ENCODE data around the gene PLCL2.
"Not testable (repeated sequence)": the region's sequence is repeated elsewhere in the genome, so short reads cannot be mapped to it uniquely, and the experiment has no call there.

The PLCL2 gene

DNA sequence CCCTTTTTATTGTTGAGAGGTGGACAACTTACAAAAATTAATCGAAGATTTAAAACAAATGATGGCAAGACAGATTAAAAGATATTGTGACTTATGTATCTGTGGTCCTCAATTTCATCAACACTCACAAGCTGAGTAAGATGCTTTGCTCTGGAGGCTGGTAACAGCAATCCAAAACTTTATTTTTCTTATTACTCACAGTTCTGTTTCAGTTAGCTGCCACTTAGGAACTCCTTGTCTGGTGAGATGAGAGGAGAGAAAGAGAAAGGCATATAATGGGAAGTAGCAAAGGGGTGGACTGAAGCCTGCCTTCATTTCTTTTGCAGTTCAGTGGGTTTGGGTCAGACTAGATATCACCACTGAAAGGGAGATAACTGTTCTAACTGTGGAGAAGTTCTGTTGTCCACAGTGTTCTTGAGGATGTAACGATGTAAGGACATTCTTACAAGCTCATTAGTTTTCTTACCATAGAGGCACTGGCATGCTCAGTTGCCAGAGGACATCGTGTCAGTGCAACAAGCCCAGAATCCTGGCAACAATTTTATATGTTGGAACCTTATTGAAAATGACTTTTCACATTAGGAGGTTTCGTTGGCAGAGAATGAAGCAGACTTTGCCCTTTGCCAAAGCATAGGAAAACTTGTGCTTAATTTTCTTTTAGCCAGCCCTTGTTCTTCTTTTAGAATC, 93.6 kb downstream of the PLCL2 start:
- no peak for DNase-seq

DNA sequence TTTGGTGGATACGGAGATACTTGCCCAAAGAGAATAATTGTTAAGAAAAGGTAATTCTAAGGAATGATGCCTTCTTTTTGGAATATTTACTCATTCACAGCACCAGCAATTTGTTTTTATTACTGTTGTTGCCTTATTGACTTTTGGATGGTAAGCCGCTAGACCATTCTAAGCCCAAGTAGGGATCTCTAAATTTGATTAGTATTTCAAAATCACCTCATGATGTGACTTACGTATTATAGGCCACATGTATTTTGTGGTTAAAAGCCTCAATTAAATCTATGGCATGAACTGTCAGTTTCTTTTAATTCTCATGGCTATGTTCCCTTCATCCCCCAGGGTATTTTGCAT, 94.1 kb downstream of the PLCL2 start:
- no peak for DNase-seq

DNA sequence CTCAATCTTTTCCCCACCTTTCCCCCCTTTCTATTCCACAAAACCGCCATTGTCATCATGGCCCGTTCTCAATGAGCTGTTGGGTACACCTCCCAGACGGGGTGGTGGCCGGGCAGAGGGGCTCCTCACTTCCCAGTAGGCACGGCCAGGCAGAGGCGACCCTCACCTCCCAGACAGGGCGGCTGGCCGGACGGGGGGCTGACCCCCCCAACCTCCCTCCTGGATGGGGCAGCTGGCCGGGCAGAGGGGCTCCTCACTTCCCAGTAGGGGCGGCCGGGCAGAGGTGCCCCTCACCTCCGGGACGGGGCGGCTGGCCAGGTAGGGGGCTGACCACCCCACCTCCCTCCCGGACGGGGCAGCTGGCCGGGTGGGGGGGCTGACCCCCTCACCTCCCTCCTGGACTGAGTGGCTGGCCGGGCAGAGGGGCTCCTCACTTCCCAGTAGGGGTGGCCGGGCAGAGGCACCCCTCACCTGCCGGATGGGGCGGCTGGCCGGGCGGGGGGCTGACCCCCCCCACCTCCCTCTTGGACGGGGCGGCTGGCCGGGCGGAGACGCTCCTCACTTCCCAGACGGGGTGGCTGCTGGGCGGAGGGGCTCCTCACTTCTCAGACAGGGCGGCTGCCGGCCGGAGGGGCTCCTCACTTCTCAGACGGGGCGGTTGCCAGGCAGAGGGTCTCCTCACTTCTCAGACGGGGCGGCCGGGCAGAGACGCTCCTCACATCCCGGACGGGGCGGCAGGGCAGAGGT, 95.2 kb downstream of the PLCL2 start:
- DNase-seq: not testable (repeated sequence)

DNA sequence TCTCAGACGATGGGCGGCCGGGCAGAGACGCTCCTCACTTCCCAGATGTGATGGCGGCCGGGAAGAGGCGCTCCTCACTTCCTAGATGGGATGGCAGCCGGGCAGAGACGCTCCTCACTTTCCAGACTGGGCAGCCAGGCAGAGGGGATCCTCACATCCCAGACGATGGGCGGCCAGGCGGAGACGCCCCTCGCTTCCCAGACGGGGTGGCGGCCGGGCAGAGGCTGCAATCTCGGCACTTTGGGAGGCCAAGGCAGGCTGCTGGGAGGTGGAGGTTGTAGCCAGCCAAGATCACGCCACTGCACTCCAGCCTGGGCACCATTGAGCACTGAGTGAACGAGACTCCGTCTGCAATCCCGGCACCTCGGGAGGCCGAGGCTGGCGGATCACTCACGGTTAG, 95.8 kb downstream of the PLCL2 start:
- DNase-seq: not testable (repeated sequence)

DNA sequence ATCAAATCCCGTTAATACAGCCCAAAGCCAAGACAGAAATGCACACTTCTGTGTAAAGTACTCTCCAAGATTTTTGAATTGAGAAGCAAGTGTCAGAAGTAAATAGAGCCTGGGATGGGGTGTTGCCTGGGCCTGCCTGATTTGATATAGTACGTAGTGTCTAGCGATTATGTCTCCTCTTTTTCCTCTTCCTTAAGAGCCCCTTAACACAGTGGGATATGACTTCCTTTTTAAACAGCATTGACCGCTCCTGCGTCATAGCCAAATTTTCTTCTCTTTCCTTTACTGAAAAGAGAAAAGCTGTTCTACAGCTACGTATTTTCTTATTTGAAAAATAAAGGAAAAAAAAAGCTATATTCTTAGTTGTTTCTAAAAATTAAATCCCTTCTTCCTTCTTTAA, 97.7 kb downstream of the PLCL2 start:
- DNase-seq: no peak

DNA sequence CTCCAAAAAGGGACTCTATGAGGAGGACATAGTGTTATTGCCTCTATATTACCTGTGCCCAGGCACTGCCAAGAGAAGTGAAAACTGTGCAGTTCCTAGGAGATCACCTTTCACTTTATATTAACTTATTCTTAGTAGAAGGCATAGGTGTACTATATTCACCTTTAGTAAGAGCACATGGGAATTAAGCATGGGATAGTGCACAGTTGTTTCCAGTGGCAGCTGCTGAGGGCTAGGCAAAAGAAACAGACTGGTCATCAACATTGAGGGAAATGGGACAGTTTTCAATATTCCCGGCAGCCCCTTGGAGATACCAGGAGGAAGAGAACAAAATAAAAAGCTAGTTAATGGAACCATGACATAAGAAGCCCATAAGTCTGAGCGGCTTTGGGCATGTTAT, 100.9 kb downstream of the PLCL2 start:
- no peak for DNase-seq

DNA sequence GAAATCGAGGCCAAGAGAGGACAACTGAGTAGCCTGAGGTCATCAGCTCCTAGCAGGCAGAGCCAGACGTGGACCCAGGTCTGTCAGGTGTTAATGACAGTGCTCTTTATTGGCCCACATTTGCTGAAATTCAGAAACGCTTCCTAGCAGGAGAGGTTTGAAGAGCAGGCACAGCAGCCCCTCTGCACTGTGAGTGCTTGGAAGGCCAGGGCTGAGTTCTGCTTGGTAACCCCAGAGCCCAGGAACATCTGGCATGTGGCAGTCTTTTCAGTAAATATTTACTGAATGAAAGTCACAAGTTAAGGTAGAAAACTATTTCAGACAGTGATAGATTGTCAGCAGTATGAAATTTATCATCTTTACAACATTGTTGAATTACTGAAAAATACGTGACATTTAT, 102.4 kb downstream of the PLCL2 start:
- no peak for DNase-seq

DNA sequence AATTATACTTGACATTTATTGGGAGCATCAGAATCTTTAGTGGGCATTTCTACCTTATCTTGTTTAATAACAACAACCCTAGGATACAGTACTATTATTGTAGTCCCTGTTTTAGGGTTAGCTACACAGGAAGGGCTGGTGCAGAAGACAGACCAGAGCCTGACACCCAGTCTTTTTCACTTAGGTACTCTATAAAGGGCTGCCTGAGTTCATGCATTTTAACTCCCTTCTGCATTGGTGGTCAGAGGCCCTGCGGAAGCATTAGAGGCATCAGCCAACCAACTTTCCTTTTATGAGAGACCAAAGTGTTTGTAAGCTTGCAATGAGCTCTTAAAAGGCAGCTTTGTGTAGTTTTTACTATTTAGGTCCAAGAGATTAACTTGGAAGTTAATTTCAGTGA, 105.4 kb downstream of the PLCL2 start:
- DNase-seq: no peak

DNA sequence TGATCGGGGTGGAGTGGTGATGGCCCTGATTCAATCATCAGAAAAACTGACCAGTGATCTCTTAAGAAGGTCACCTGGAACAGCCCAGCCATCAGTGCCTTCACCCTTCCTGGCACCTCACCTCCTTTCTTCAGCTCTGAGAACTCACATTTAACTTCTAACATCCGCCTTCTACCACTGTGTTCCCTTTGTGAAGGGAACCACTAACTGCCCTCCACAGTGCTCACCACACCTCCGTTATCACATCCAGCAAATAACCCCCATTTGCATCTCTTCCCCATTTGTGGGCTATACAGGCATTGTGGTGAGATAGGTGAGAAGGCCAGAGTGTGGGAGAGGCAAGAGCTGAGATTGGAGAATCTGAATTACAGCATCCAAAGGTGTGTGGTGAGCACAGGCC, 107.4 kb downstream of the PLCL2 start:
- no peak for DNase-seq

DNA sequence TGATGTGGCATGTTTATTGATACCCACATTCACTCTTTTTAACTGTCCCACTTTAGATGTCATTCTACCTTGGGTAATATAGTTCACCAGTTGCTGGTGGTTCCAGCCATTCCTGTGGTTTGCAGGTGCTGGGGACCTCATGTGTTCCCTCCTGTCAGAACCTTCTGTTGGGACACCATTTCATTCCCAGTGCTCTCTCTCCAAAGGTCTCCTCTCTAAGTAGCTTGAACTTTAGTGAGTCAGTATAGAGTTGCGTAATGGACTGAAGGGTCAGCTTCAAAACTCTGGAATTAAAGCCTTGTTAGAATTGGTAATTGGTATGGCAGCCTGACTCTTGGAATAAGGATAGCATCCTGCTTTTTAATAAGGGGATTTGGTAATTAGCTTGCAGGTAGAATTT, 108.5 kb downstream of the PLCL2 start:
- peak; percentile 27 for DNase-seq

DNA sequence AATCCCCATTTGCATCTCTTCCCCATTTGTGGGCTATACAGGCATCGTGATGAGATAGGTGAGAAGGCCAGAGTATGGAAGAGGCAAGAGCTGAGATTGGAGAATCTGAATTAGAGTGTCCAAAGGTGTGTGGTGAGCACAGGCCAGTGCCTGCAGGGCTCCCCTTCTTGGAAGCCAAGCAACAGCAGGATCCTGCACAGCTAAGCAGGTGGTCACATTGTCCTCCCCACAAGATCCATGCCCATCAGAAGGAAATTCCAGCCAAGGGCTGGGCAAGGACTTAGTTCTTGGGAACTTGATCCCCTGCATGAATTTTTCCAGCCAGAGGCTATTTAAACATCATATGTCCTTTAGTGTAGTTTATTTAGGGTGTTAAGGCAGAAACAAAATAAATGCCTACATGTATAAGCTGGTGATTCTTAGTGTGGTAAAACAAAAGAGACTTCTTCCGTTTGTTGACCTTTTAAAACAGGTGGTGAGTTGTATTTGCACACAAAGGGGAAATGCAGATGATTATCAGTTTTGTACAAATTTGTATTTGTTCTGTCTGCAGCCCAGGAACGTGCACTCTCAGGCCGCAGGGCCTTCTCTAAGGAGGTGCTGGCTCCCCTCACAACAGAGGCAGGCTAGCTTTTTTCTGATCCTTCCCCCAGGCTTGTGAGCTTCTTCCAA, 110.2 kb downstream of the PLCL2 start:
- no peak for DNase-seq

DNA sequence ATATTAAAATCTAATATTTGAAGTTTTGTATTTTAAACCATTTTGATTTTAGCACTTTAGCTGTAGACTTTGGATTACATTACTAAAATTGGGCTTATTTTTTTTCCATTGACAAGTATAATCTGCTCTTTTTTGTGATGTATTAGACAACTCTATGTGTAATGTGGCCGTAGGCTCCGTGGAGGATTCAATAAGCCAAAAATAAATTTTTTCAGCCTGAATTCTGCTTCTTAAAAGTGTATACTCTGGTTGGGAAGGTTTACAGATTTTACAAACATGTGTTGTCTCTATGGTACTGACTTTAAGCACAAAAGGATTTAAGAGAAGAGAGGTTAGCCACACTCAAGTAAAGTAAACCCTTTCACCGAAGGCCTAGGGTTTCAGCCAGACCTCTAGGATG, 110.8 kb downstream of the PLCL2 start:
- no peak for DNase-seq

DNA sequence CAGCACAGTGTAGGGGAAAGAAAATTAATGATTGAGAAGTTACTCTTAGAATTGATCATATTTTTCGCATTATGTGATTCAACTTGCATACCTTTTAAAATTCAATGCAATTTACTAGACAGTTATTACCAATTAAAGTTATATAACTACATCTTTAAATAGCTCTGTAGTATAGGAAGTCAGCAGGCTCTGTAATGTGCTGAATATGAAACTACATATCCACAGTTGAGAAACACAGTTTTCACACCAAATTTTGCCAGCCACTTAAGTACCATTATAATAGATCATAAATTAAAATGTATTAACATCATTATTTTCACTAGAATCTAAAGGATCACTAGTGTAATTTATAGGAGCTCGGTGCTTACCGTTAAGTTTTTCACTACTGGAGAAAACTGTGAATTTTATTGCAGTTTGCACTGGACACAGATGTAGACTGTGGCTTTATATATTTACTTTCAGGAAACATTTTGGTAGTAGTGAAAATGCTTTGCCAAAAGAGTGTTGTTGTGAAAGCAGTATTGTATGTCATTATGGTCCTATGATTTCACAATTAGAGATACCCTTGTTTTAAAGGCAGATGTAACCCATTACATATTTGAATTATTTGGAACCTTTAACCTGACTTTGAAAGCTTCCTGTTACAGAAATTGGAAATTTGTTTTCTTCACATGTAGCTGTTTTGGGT, 113.6 kb downstream of the PLCL2 start:
- DNase-seq: no peak

DNA sequence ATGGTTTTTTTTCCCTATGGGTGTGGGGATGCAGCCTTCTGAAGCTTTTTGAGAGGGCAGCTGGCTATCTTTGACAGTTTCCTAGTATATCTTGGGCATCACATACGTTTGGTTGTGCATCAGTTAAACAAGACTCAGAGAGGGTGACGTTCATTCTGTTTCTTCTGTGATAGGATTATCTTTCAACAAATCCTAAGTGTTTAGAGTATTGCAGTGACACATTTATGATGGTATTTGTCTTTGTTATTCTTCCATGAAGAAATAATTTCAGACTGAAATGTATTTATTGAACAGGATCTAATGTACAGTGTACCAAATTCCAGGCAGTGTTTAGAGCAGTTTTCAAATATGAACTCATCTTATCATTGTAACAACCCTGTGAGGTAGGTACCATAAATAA, 114.4 kb downstream of the PLCL2 start:
- no peak for DNase-seq

DNA sequence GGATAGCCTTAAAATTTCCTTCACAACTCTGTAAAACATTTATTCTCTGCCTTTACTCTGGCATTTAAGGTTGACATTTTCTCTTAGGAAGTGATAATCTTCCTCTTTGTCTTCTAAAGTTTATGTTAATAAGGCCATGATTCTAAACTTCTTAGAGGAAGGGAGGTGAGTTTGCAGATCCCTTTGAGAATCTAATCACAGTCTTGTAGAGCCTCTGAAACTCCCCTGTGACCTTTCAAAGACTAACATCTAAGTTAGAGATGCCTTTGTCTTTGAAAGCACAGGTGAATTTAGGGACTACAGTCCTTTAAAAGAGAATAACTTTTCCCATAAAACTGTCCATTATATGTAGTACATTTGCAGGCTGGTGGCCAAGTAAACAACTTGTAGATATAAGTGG, 115.1 kb downstream of the PLCL2 start:
- no peak for DNase-seq

DNA sequence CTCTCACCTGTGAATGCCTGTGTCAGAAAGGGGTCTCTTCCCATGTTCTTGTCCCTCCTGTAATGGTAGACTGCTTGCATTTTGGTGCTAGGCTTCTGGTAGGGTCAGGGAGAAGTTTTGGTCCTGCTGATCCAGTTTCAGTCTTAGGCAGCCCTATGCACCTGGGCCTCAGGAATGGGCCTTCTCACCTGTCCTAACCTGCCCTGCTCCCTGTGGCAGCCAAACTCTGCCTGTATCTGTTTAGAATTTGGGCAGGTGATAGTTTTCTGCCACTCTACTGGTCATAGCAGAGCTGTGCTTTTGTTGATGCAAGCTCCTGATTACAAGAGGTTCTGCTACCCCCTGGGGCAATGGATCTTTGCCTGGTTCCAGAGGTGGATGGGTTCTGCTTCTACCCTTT, 118.7 kb downstream of the PLCL2 start:
- no peak for DNase-seq

DNA sequence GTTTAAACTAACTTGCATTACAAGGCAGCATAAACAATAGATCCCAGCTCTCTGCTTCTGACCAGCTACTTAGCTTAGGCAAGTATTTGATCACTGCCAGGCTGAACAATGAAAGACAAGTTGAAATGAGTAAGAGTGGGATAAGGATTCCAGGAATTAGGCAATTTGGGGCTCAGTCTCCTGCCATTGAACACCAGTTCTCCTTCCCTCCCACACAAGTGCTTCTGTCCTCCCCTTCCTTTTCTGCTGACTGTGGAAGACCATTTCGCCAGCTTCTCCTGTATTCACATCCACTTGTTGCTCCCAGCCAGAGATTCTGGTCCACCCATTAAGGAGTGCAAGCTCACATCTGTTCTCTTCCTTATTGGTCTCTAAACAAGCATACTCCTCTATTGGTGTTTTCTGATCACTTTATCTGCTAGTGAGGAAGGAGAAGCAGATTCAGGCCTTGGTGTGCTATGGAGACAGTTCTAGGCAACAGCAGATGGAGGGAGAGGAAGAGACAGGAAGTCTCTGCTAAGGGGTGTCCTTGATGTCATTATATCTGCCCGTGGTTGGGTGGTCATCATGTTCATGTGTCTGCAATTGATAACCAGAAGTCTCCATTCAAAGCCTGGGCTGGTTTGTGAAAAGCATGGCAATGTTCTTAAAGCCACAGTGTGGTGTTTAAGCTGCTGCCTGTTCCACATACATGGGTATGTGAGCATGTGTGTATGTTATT, 121.5 kb downstream of the PLCL2 start:
- no peak for DNase-seq

DNA sequence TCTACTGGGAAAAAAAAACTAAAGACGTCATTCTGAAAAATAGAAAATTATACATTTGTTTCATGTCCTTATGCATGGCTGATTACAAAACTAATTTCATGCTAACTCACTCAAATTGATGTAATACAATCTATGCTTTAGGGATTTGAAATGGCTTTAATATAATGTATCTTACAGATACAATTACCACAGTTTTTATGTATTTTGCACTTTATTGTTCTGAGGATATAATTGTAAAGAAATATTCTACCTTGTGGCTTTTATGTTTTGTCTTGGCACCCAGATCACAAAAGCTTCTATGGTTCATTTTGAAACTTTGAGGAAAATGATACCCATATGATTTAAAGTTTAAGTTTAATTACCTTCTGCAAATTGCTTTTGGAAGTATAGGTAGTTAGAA, 122.5 kb downstream of the PLCL2 start:
- no peak for DNase-seq

DNA sequence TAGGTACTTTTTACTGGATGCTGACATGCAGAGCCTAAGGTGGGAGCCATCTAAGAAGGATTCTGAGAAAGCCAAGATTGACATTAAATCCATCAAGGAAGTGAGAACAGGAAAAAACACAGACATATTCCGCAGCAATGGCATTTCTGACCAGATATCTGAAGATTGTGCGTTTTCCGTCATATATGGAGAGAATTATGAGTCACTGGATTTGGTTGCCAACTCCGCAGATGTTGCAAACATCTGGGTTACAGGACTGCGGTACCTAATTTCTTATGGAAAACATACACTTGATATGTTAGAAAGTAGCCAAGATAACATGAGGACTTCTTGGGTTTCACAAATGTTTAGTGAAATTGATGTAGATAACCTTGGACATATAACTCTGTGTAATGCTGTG, 125.1 kb downstream of the PLCL2 start:
- DNase-seq: no peak

DNA sequence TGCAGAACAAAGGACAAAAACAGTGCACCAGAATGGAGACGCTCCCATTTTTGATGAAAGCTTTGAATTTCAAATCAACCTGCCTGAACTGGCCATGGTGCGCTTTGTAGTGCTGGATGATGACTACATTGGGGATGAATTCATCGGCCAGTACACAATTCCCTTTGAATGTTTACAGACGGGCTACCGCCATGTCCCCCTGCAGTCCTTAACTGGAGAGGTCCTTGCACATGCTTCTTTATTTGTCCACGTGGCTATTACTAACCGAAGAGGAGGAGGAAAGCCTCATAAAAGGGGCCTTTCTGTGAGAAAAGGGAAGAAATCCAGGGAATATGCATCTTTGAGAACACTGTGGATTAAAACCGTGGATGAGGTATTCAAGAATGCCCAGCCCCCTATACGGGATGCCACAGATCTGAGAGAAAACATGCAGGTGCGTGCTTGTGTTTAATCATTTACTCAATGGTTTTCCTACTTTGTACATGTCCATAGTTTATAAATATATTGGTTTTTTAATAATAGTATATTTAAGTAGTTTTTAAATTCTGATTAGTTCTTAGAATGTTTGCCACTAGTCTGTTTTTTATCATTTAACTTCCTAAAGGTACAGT, 127.1 kb downstream of the PLCL2 start:
- no peak for DNase-seq

DNA sequence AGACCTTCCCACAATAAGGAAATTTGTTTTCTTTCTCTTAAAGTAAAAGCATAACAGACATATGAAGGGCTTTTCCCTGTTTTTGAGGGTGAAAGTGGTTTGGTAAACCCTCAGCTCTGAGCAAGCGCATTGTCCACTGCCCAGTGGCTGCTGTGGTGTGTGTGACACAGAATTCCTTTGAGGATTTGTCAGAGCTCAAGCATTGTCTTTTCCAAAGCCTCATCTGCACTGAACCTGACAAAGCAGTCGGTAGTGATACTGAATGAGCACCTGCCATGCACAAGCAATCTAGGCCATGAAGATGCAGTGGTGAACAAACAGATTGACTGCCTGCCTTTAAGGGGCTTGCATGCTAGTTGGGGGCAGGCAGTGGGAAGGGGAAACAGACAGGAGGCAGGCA, 128.3 kb downstream of the PLCL2 start:
- DNase-seq: no peak

DNA sequence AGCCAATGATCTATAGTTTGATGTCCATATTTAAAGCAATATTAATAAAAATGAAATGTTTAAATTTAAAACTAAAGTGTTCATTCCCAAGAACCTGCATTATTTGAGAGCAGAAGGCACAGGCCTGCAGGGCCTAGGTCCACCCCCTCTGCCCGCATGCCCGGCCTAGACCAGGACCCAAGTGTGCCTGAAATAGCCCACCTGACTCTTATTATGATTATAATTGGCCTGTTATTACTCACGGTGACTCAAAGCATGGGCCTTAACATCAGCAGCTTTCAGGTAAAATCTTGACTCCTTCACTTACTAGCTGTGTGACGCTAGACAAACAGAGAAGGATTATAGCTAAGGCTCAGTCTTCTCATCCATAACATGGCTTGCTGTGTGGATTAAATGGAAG, 128.8 kb downstream of the PLCL2 start:
- no peak for DNase-seq

DNA sequence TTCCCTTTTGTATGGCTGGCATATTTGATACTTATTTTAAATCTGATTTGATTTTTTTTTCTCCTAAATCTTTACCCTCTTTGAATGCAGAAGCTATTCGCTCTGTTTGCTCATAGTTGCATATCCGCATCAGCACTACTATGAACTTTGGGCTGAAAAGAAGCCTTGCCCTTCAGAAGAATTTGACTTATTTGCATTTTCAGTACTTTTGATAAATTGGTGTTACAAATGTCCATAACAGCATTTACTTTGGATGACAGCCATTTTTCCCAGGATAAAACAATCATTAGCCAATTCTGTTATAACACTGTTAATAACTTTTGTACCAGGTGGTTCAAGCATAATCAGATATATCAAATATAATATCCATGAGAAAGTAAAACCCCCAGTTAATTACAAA, 129.5 kb downstream of the PLCL2 start:
- no peak for DNase-seq

Measured in MV-4-11 (cell line).